K562 (cell line): ENCODE results near the gene SGSM2. TPM values are rescaled to one million over a fixed set of nuclear protein-coding genes. Genes with fewer than 3 reads are reported as not detected.

ENCODE experiments used
- CBFA2T3 ChIP-seq: fragments of 450-650 bp; IDR thresholded peaks from 2 replicates; pipeline ENCODE4 v1.6.1; 2017
- COPS2 ChIP-seq: fragments of 450-650 bp; conservative IDR thresholded peaks from 2 replicates; pipeline ENCODE4 v1.6.1; 2016; ENCODE audit warnings: mild to moderate bottlenecking, moderate library complexity
- FOXK1 ChIP-seq: sonication (generic); formaldehyde crosslinking; IDR thresholded peaks from 2 replicates; pipeline ENCODE4 v1.8.0; 2022; ENCODE audit warnings: missing genetic modification reagents, mild to moderate bottlenecking, borderline replicate concordance
- GATAD2B ChIP-seq: fragments of 450-650 bp; IDR thresholded peaks from 2 replicates; pipeline ENCODE4 v1.6.1; 2017; ENCODE audit warnings: mild to moderate bottlenecking, borderline replicate concordance
- HCFC1 ChIP-seq: IDR thresholded peaks from 2 replicates; pipeline ENCODE4 v1.6.1; 2012; ENCODE audit warnings: low read depth, low read length, improper control_type of control experiment
- HIVEP1 ChIP-seq: fragments of 250-450 bp; sonication (Bioruptor Pico); IDR thresholded peaks from 2 replicates; pipeline ENCODE4 v1.4.0; 2020; ENCODE audit warnings: mild to moderate bottlenecking
- HOXB6 ChIP-seq: fragments of 250-450 bp; sonication (Bioruptor Pico); IDR thresholded peaks from 2 replicates; pipeline ENCODE4 v1.5.1; 2022; ENCODE audit warnings: mild to moderate bottlenecking, borderline replicate concordance
- MAFF ChIP-seq: IDR thresholded peaks from 2 replicates; pipeline ENCODE4 v1.6.1; 2012; ENCODE audit warnings: low read length, improper control_type of control experiment
- MAFG ChIP-seq: fragments of 450-650 bp; conservative IDR thresholded peaks from 2 replicates; pipeline ENCODE4 v1.6.1; 2016; ENCODE audit warnings: missing genetic modification characterization, missing compliant biosample characterization
- NCOA4 ChIP-seq: fragments of 450-650 bp; IDR thresholded peaks from 2 replicates; pipeline ENCODE4 v1.6.1; 2018; ENCODE audit warnings: mild to moderate bottlenecking; ENCODE audit not compliant: partially characterized antibody
- RUNX1 ChIP-seq: sonication (generic); IDR thresholded peaks from 2 replicates; pipeline ENCODE4 v1.6.1; 2016; ENCODE audit warnings: antibody characterized with exemption, low read depth
- SP2 ChIP-seq: IDR thresholded peaks from 2 replicates; pipeline ENCODE4 v1.6.1; 2011; ENCODE audit warnings: mild to moderate bottlenecking, low read depth, low read length, moderate library complexity; ENCODE audit not compliant: poor library complexity, severe bottlenecking; ENCODE audit errors: extremely low read depth
- TBP ChIP-seq: optimal IDR thresholded peaks from 2 replicates; pipeline ENCODE3; 2011; ENCODE audit warnings: low read depth, low read length, improper control_type of control experiment
- ZC3H4 ChIP-seq: sonication (generic); formaldehyde crosslinking; IDR thresholded peaks from 2 replicates; pipeline ENCODE4 v1.9.0; 2021; ENCODE audit warnings: missing genetic modification reagents, borderline replicate concordance
- ZNF408 ChIP-seq: fragments of 250-450 bp; sonication (Bioruptor Pico); IDR thresholded peaks from 2 replicates; pipeline ENCODE4 v1.4.0; 2020; ENCODE audit warnings: low read depth, mild to moderate bottlenecking, moderate library complexity
- ZNF445 ChIP-seq: fragments of 250-450 bp; sonication (Bioruptor Pico); IDR thresholded peaks from 2 replicates; pipeline ENCODE4 v1.4.0; 2020; ENCODE audit warnings: low read depth, mild to moderate bottlenecking, moderate library complexity
- ZNF707 ChIP-seq: fragments of 250-450 bp; sonication (Bioruptor Pico); conservative IDR thresholded peaks from 2 replicates; pipeline ENCODE4 v1.8.0; 2022; ENCODE audit warnings: inconsistent platforms, mild to moderate bottlenecking, moderate library complexity
- ZNF766 ChIP-seq: fragments of 200-800 bp; sonication (Bioruptor generic); conservative IDR thresholded peaks from 2 replicates; pipeline ENCODE4 v1.6.1; 2016; ENCODE audit warnings: missing genetic modification characterization, missing compliant biosample characterization
- polyA plus RNA-seq, 8 experiments: library from polyadenylated mRNA; depleted of rRNA in 4 of 8; stranded (reverse) in 5 of 8; unstranded in 3 of 8; fragments of >200 nt; fragmentation: Nextera tagmentation in 2 of 8; fragmentation: Illumina TruSeq in 1 of 8; extraction: Ambion mirVana in 2 of 8; extraction: Trizol in 1 of 8; gene quantifications; 2 replicates each; pipeline versions ENCODE4 v1.2.1 to v1.2.3, GENCODE V29; 2011 to 2014; ENCODE audit warnings: inconsistent platforms in 1 of 8, missing spikeins in 1 of 8
- total RNA-seq, 7 experiments: library from RNA; depleted of rRNA in 6 of 7; stranded (reverse); fragments of >200 nt in 6 of 7; fragmentation: Illumina TruSeq in 2 of 7; extraction: Trizol in 2 of 7; gene quantifications; 2 replicates each; pipeline versions ENCODE4 v1.2.1 to v1.2.3, GENCODE V29; 2011 to 2021; ENCODE audit warnings: low replicate concordance in 1 of 7
- TF ChIP-seq, protein P1 (sequence below), 3 experiments: fragments of 200-800 bp in 1 of 3; sonication (Bioruptor generic) in 1 of 3; sonication (generic) in 1 of 3; formaldehyde crosslinking in 1 of 3; IDR thresholded peaks; 2 replicates each; pipeline versions ENCODE4 v1.6.1 to v1.8.0; 2016 to 2022; ENCODE audit warnings: mild to moderate bottlenecking in 2 of 3, missing compliant biosample characterization in 2 of 3, missing genetic modification characterization in 2 of 3, missing genetic modification reagents in 1 of 3
- TF ChIP-seq, protein P2 (sequence below): fragments of 450-650 bp; formaldehyde crosslinking; IDR thresholded peaks from 2 replicates; pipeline ENCODE4 v1.4.0; 2022; ENCODE audit warnings: missing genetic modification characterization
- TF ChIP-seq, protein P3 (sequence below): fragments of 250-450 bp; sonication (Bioruptor Pico); IDR thresholded peaks from 2 replicates; pipeline ENCODE4 v1.4.0; 2020
- TF ChIP-seq, protein P4 (sequence below), 3 experiments: fragments of 200-800 bp in 1 of 3; fragments of 250-450 bp in 1 of 3; fragments of 450-650 bp in 1 of 3; sonication (Bioruptor Pico) in 1 of 3; sonication (Bioruptor generic) in 1 of 3; formaldehyde crosslinking in 1 of 3; IDR thresholded peaks; 2 replicates each; pipeline versions ENCODE4 v1.6.1 to v1.8.0; 2016 to 2022; ENCODE audit warnings: mild to moderate bottlenecking in 2 of 3, missing genetic modification characterization in 2 of 3, missing compliant biosample characterization in 1 of 3, moderate library complexity in 1 of 3

SGSM2 gene
- total and polyA plus RNA-seq, 9 of the 15 experiments (the other 6 are each of a cell fraction or from before 2014, with no cell fraction given), result 0.20 to 26.3 (median 14.8) TPM

DNA sequence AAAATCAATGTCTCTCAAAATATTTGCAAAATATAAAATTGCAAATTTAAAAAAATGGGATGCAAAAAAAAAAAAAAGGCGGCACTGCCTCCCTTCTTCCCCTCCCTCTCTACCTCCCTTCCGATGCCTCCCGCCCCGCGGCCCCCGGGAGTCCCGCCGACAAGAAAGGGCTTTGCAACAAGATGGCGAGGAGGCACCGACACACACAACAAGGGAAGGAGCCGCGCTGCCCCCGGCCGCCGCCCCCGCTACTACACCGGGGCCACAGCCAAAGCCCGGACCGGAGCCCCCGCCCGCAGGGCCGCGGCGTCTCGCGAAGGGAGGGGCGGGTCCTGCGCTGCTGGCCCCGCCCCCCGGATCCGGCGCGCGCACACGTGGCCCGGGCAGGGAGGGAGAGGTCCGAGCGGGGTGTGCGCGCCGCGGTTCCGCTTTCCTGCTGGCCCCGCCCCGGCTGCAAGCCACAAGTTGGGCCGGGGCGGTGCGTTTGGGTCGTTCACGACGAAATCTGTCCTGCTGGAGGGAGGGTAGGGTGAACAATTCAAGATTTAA is 63.6 kb downstream of the SGSM2 start, which contains the start of gene MNT (continued):
- TF ChIP-seq, protein P1, sequence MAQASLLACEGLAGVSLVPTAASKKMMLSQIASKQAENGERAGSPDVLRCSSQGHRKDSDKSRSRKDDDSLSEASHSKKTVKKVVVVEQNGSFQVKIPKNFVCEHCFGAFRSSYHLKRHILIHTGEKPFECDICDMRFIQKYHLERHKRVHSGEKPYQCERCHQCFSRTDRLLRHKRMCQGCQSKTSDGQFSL (CRISPR knock-in tag; IDR thresholded peaks at IDR 0.05), result no peak
- TF ChIP-seq, protein P1 (tag; IDR thresholded peaks at IDR 0.05), result no peak; a peak in 1 of 4 replicates
- TF ChIP-seq ZC3H4 (CRISPR knock-in tag) (no peak), HOXB6 (CRISPR knock-in tag) (no peak), NCOA4 (no peak), ZNF766 (no peak), ZNF408 (CRISPR knock-in tag) (no peak), ZNF707 (CRISPR knock-in tag) (no peak), FOXK1 (no peak), CBFA2T3 (no peak), COPS2 (no peak), TBP (peak; percentile 75), MAFG (tag) (no peak), RUNX1 (no peak), HCFC1 (no peak; the same call in 1 of the 2 replicates), MAFF (no peak), ZNF445 (CRISPR knock-in tag) (no peak), SP2 (no peak), HIVEP1 (CRISPR knock-in tag) (no peak), GATAD2B (no peak; the same call in 1 of the 2 replicates)
- TF ChIP-seq, protein P2, sequence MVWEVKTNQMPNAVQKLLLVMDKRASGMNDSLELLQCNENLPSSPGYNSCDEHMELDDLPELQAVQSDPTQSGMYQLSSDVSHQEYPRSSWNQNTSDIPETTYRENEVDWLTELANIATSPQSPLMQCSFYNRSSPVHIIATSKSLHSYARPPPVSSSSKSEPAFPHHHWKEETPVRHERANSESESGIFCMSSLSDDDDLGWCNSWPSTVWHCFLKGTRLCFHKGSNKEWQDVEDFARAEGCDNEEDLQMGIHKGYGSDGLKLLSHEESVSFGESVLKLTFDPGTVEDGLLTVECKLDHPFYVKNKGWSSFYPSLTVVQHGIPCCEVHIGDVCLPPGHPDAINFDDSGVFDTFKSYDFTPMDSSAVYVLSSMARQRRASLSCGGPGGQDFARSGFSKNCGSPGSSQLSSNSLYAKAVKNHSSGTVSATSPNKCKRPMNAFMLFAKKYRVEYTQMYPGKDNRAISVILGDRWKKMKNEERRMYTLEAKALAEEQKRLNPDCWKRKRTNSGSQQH (CRISPR knock-in tag), result no peak
- TF ChIP-seq, protein P3, sequence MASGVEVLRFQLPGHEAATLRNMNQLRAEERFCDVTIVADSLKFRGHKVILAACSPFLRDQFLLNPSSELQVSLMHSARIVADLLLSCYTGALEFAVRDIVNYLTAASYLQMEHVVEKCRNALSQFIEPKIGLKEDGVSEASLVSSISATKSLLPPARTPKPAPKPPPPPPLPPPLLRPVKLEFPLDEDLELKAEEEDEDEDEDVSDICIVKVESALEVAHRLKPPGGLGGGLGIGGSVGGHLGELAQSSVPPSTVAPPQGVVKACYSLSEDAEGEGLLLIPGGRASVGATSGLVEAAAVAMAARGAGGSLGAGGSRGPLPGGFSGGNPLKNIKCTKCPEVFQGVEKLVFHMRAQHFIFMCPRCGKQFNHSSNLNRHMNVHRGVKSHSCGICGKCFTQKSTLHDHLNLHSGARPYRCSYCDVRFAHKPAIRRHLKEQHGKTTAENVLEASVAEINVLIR (CRISPR knock-in tag), result no peak
- TF ChIP-seq, protein P4, sequence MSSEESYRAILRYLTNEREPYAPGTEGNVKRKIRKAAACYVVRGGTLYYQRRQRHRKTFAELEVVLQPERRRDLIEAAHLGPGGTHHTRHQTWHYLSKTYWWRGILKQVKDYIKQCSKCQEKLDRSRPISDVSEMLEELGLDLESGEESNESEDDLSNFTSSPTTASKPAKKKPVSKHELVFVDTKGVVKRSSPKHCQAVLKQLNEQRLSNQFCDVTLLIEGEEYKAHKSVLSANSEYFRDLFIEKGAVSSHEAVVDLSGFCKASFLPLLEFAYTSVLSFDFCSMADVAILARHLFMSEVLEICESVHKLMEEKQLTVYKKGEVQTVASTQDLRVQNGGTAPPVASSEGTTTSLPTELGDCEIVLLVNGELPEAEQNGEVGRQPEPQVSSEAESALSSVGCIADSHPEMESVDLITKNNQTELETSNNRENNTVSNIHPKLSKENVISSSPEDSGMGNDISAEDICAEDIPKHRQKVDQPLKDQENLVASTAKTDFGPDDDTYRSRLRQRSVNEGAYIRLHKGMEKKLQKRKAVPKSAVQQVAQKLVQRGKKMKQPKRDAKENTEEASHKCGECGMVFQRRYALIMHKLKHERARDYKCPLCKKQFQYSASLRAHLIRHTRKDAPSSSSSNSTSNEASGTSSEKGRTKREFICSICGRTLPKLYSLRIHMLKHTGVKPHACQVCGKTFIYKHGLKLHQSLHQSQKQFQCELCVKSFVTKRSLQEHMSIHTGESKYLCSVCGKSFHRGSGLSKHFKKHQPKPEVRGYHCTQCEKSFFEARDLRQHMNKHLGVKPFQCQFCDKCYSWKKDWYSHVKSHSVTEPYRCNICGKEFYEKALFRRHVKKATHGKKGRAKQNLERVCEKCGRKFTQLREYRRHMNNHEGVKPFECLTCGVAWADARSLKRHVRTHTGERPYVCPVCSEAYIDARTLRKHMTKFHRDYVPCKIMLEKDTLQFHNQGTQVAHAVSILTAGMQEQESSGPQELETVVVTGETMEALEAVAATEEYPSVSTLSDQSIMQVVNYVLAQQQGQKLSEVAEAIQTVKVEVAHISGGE (CRISPR knock-in tag; IDR thresholded peaks at IDR 0.05), result no peak
